IMR-90 (cell line): ENCODE data around the gene CFAP97D1. TPM values are rescaled to one million over a fixed set of nuclear protein-coding genes. Genes with fewer than 3 reads are reported as not detected.

Experiments
- ATAC-seq: fragments of 200-7000 bp; cut with Tn5 transposase; 2 replicates; pipeline ENCODE4 v1.9.1; 2020; ENCODE audit warnings: low read depth, mild to moderate bottlenecking, moderate library complexity
- BruUV-seq: library from RNA; stranded (reverse); fragments of 400-500 nt; replicated peaks from 2 replicates; lab custom pipeline; 2021; lab: Mats Ljungman, UMichigan
- CTCF ChIA-PET: fragments of 300-600 bp; formaldehyde crosslinking; extraction: SDS; loops from one replicate; lab custom pipeline; 2021; ENCODE audit warnings: antibody characterized with exemption; lab: Yijun Ruan, JAX
- POLR2A ChIA-PET: fragments of 300-600 bp; sonication (Branson Sonifier 250); formaldehyde crosslinking; loops from one replicate; lab custom pipeline; 2022; ENCODE audit warnings: antibody characterized with exemption; ENCODE audit not compliant: unreplicated experiment; lab: Charles Lee
- DNase-seq: peaks from one replicate; pipeline ENCODE4 v3.0.0; 2013
- H2AFZ ChIP-seq: replicated peaks from 2 replicates; pipeline ENCODE3; 2013; ENCODE audit warnings: low read length, mild to moderate bottlenecking; ENCODE audit not compliant: poor library complexity
- H2AK5ac ChIP-seq: 2 replicates; pipeline ENCODE4 v1.6.1; 2013; ENCODE audit warnings: low read depth, low read length, inconsistent platforms
- H2AK9ac ChIP-seq: replicated peaks from 2 replicates; pipeline ENCODE3; 2013; ENCODE audit warnings: mild to moderate bottlenecking, low read depth, low read length, moderate library complexity; ENCODE audit not compliant: poor library complexity
- H2BK120ac ChIP-seq: 2 replicates; pipeline ENCODE4 v1.6.1; 2013; ENCODE audit warnings: low read depth, low read length, inconsistent platforms
- H2BK15ac ChIP-seq: 3 replicates; pipeline ENCODE4 v1.6.1; 2013; ENCODE audit warnings: low read depth, low read length, inconsistent platforms
- H2BK20ac ChIP-seq: 2 replicates; pipeline ENCODE4 v1.6.1; 2013; ENCODE audit warnings: low read depth, mild to moderate bottlenecking, inconsistent platforms, low read length, moderate library complexity
- H2BK5ac ChIP-seq: 2 replicates; pipeline ENCODE4 v1.6.1; 2013; ENCODE audit warnings: mild to moderate bottlenecking, low read depth, low read length, inconsistent platforms; ENCODE audit not compliant: poor library complexity, severe bottlenecking
- H3K14ac ChIP-seq: replicated peaks from 2 replicates; pipeline ENCODE4 v1.6.1; 2013; ENCODE audit warnings: low read depth, low read length, inconsistent platforms
- H3K18ac ChIP-seq: 2 replicates; pipeline ENCODE4 v1.6.1; 2013; ENCODE audit warnings: low read depth, low read length, control low read depth
- H3K23ac ChIP-seq: 2 replicates; pipeline ENCODE4 v1.6.1; 2013; ENCODE audit warnings: low read depth, low read length, inconsistent platforms
- H3K27ac ChIP-seq: 2 replicates; pipeline ENCODE4 v1.5.1; 2013; ENCODE audit warnings: mild to moderate bottlenecking, control low read depth, low read length; ENCODE audit not compliant: insufficient read depth
- H3K27me3 ChIP-seq: 2 replicates; pipeline ENCODE4 v1.6.1; 2013; ENCODE audit warnings: low read length; ENCODE audit not compliant: control insufficient read depth, insufficient read depth
- H3K36me3 ChIP-seq: 2 replicates; pipeline ENCODE4 v1.6.1; 2013; ENCODE audit warnings: low read length, mixed read lengths; ENCODE audit not compliant: control insufficient read depth, insufficient read depth
- H3K4ac ChIP-seq: 2 replicates; pipeline ENCODE4 v1.6.1; 2013; ENCODE audit warnings: low read depth, low read length, inconsistent platforms
- H3K4me1 ChIP-seq: 2 replicates; pipeline ENCODE4 v1.6.1; 2013; ENCODE audit warnings: low read length, mixed read lengths; ENCODE audit not compliant: control insufficient read depth, insufficient read depth
- H3K4me2 ChIP-seq: 2 replicates; pipeline ENCODE4 v1.6.1; 2013; ENCODE audit warnings: low read depth, mild to moderate bottlenecking, control low read depth, low read length, moderate library complexity
- H3K4me3 ChIP-seq: 2 replicates; pipeline ENCODE4 v1.5.1; 2013; ENCODE audit warnings: low read depth, mild to moderate bottlenecking, control low read depth, low read length, moderate library complexity; ENCODE audit not compliant: insufficient read depth
- H3K56ac ChIP-seq: 2 replicates; pipeline ENCODE4 v1.6.1; 2013; ENCODE audit warnings: low read length, inconsistent platforms; ENCODE audit not compliant: insufficient read depth; ENCODE audit errors: extremely low read depth
- H3K79me1 ChIP-seq, 2 experiments: 2 replicates each; pipeline ENCODE4 v1.6.1; 2013; ENCODE audit warnings: low read length in 2 of 2, inconsistent platforms in 1 of 2, low read depth in 1 of 2
- H3K9ac ChIP-seq: 2 replicates; pipeline ENCODE4 v1.6.1; 2013; ENCODE audit warnings: low read depth, low read length, control low read depth
- H3K9me1 ChIP-seq: 2 replicates; pipeline ENCODE4 v1.6.1; 2013; ENCODE audit warnings: low read length, inconsistent platforms; ENCODE audit not compliant: insufficient read depth
- H3K9me3 ChIP-seq: 2 replicates; pipeline ENCODE4 v1.6.1; 2013; ENCODE audit warnings: low read length; ENCODE audit not compliant: control insufficient read depth, insufficient read depth
- H4K20me1 ChIP-seq: 2 replicates; pipeline ENCODE4 v1.6.1; 2013; ENCODE audit warnings: low read length, inconsistent platforms; ENCODE audit not compliant: insufficient read depth
- H4K5ac ChIP-seq: 2 replicates; pipeline ENCODE4 v1.6.1; 2013; ENCODE audit warnings: mild to moderate bottlenecking, low read depth, low read length, control low read depth
- H4K8ac ChIP-seq, 2 experiments: 2 replicates each; pipeline ENCODE4 v1.6.1; 2013; ENCODE audit warnings: low read depth in 2 of 2, low read length in 2 of 2, control low read depth in 1 of 2, inconsistent platforms in 1 of 2
- H4K91ac ChIP-seq: 2 replicates; pipeline ENCODE4 v1.6.1; 2013; ENCODE audit warnings: low read depth, low read length, inconsistent platforms; ENCODE audit not compliant: insufficient read depth
- BHLHE40 ChIP-seq: fragments of 150-350 bp; IDR thresholded peaks from 2 replicates; pipeline ENCODE4 v1.6.1; 2016; ENCODE audit warnings: mild to moderate bottlenecking, low read depth, low read length
- CEBPB ChIP-seq: IDR thresholded peaks from 2 replicates; pipeline ENCODE4 v1.6.1; 2012; ENCODE audit warnings: low read depth, low read length, improper control_type of control experiment
- CHD1 ChIP-seq: IDR thresholded peaks from 2 replicates; pipeline ENCODE4 v1.6.1; 2012; ENCODE audit warnings: low read depth, low read length, improper control_type of control experiment
- CTCF ChIP-seq: conservative IDR thresholded peaks from 2 replicates; pipeline ENCODE4 v1.5.1; 2012; ENCODE audit warnings: mild to moderate bottlenecking, low read depth, low read length, improper control_type of control experiment
- FOS ChIP-seq: fragments of 150-350 bp; IDR thresholded peaks from 2 replicates; pipeline ENCODE4 v1.6.1; 2016; ENCODE audit warnings: low read depth, low read length
- MAFK ChIP-seq: IDR thresholded peaks from 2 replicates; pipeline ENCODE4 v1.6.1; 2012; ENCODE audit warnings: low read depth, low read length, improper control_type of control experiment
- MAZ ChIP-seq: IDR thresholded peaks from 2 replicates; pipeline ENCODE4 v1.6.1; 2012; ENCODE audit warnings: low read depth, mild to moderate bottlenecking, low read length, improper control_type of control experiment, moderate library complexity, borderline replicate concordance
- MXI1 ChIP-seq: IDR thresholded peaks from 2 replicates; pipeline ENCODE4 v1.6.1; 2012; ENCODE audit warnings: low read depth, mild to moderate bottlenecking, low read length, moderate library complexity, borderline replicate concordance
- NFE2L2 ChIP-seq: fragments of 150-350 bp; IDR thresholded peaks from 2 replicates; pipeline ENCODE4 v1.6.1; 2016; ENCODE audit warnings: low read depth, mild to moderate bottlenecking, low read length
- POLR2A ChIP-seq: IDR thresholded peaks from 2 replicates; pipeline ENCODE4 v1.6.1; 2012; ENCODE audit warnings: mild to moderate bottlenecking, low read depth, low read length
- RAD21 ChIP-seq: IDR thresholded peaks from 2 replicates; pipeline ENCODE4 v1.6.1; 2012; ENCODE audit warnings: low read length, improper control_type of control experiment
- RCOR1 ChIP-seq: IDR thresholded peaks from 2 replicates; pipeline ENCODE4 v1.6.1; 2012; ENCODE audit warnings: mild to moderate bottlenecking, low read length, improper control_type of control experiment; ENCODE audit not compliant: insufficient replicate concordance
- RFX5 ChIP-seq: IDR thresholded peaks from 2 replicates; pipeline ENCODE4 v1.8.0; 2012; ENCODE audit warnings: low read depth, mild to moderate bottlenecking, low read length, moderate library complexity
- SMC3 ChIP-seq: fragments of 150-350 bp; IDR thresholded peaks from 2 replicates; pipeline ENCODE4 v1.6.1; 2016; ENCODE audit warnings: low read depth, mild to moderate bottlenecking, antibody characterized with exemption, low read length, moderate library complexity
- WGBS, 2 experiments: methylation state at CpG; one replicate each; pipeline versions ENCODE4 v1.1.5 to v1.1.7; 2013; ENCODE audit warnings: missing lambda C conversion rate in 2 of 2; ENCODE audit not compliant: insufficient read length in 1 of 2; ENCODE audit errors: extremely low coverage in 2 of 2; 5-methylcytosine and 5-hydroxymethylcytosine counted together
- dilution Hi-C: fragments of 300-500 bp; cut with HindIII; formaldehyde crosslinking; loops from one replicate; pipeline ENCODE4 v1.14.3; 2018; ENCODE audit warnings: low sequenced_read_pairs; ENCODE audit not compliant: unreplicated experiment
- in situ Hi-C: fragments of 300-500 bp; cut with MboI; formaldehyde crosslinking; loops from 3 replicates; pipeline ENCODE4 v1.14.3; 2019; ENCODE audit warnings: low sequenced_read_pairs, inconsistent platforms, mixed read lengths
- intact Hi-C: fragments of 100-400 bp; cut with micrococcal nuclease; formaldehyde crosslinking; loops from 2 replicates; pipeline ENCODE4 v1.10.0; 2022
- polyA plus RNA-seq, 3 experiments: library from polyadenylated mRNA; depleted of rRNA; stranded (reverse); fragments of >200 nt; gene quantifications; 2 replicates each; pipeline ENCODE4 v1.2.3, GENCODE V29; 2012; ENCODE audit warnings: low replicate concordance in 1 of 3
- total RNA-seq: library from RNA; depleted of rRNA; stranded (reverse); fragments of >200 nt; gene quantifications from 2 replicates; pipeline ENCODE4 v1.2.3, GENCODE V29; 2012
- TF ChIP-seq, protein P1 (sequence below): fragments of 150-350 bp; IDR thresholded peaks from 2 replicates; pipeline ENCODE4 v1.6.1; 2016; ENCODE audit warnings: low read depth, mild to moderate bottlenecking, low read length, moderate library complexity, borderline replicate concordance

CFAP97D1 gene
- total and polyA plus RNA-seq, 2 of the 4 experiments (the other 2 are of a cell fraction) = under 0.01 TPM; not detected in 1

- H3K4me2 ChIP-seq = no peak overlapping the region
- H4K91ac ChIP-seq = no peak overlapping the region
- no peak overlapping the region for H2BK15ac ChIP-seq
- ChIA-PET CTCF (no interaction called here), POLR2A (interaction anchor here (0.6 kb wide), 1 partner anchor 114 kb away, joined by 5 read pairs; no protein-coding TSS in a partner anchor)
- DNase-seq = no peak
- in situ Hi-C loops (no loop called here), intact Hi-C loops (no loop called here), dilution Hi-C loops (no loop called here)
- H3K79me1 ChIP-seq = peaks cover 21 to 59% of the 10 kb centered on the region in 2 experiments
- H3K27ac ChIP-seq = no peak overlapping the region
- no peak overlapping the region for H2AK9ac ChIP-seq
- H2AFZ ChIP-seq = no peak overlapping the region
- no peak overlapping the region for H4K8ac ChIP-seq
- no peak overlapping the region for H3K18ac ChIP-seq
- H2BK5ac ChIP-seq = no peak overlapping the region
- no peak overlapping the region for H2AK5ac ChIP-seq
- no peak for ATAC-seq
- H3K9ac ChIP-seq = no peak overlapping the region
- no peaks in the 10 kb centered on the region for H3K9me3 ChIP-seq
- H3K4me3 ChIP-seq = no peak overlapping the region
- no peak overlapping the region for H3K23ac ChIP-seq
- peaks cover 58% of the 10 kb centered on the region for H3K36me3 ChIP-seq
- peaks cover 28% of the 10 kb centered on the region for H3K9me1 ChIP-seq
- no peak overlapping the region for H2BK120ac ChIP-seq
- H2BK20ac ChIP-seq = no peak overlapping the region
- WGBS, 2 experiments = 83% methylated on average over 1 of the region's 10 CpGs; no CpG with 5 or more reads in 1 of the 2 experiments
- no peak overlapping the region for H3K14ac ChIP-seq
- no peak overlapping the region for H3K4ac ChIP-seq
- peaks cover 33% of the 10 kb centered on the region for H4K20me1 ChIP-seq
- H3K4me1 ChIP-seq = peaks cover 2% of the 10 kb centered on the region; the same call in 1 of the 2 replicates
- H4K5ac ChIP-seq = no peak overlapping the region
- H3K56ac ChIP-seq = no peak overlapping the region
- no TSS peak for BruUV-seq
- H3K27me3 ChIP-seq = no peaks in the 10 kb centered on the region
- TF ChIP-seq MAFK (no peak), FOS (no peak), SMC3 (no peak), CEBPB (no peak), NFE2L2 (no peak), MXI1 (no peak), CHD1 (no peak), RAD21 (no peak), BHLHE40 (no peak), POLR2A (no peak), MAZ (no peak), RFX5 (no peak), CTCF (no peak), RCOR1 (no peak)
- TF ChIP-seq, protein P1, sequence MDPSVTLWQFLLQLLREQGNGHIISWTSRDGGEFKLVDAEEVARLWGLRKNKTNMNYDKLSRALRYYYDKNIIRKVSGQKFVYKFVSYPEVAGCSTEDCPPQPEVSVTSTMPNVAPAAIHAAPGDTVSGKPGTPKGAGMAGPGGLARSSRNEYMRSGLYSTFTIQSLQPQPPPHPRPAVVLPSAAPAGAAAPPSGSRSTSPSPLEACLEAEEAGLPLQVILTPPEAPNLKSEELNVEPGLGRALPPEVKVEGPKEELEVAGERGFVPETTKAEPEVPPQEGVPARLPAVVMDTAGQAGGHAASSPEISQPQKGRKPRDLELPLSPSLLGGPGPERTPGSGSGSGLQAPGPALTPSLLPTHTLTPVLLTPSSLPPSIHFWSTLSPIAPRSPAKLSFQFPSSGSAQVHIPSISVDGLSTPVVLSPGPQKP = no peak
These were observed 7.2 kb upstream of the CFAP97D1 start for GRCh38 chr17:43772877-43773648.
